Fibroblast of mammary gland (primary cell): ENCODE data around the gene NLRC5.
A peak's percentile ranks its signal among the peaks of the same experiment; 100 is the strongest.
"Not testable (repeated sequence)": the region's sequence is repeated elsewhere in the genome, so short reads cannot be mapped to it uniquely, and the experiment has no call there.

Source experiments
- DNase-seq: peaks from one replicate; pipeline ENCODE4 v3.0.0-alpha.2; 2010; ENCODE audit warnings: low read depth
- H3K4me3 ChIP-seq: 2 replicates; pipeline ENCODE4 v1.5.1; 2011; ENCODE audit warnings: low read depth, mild to moderate bottlenecking, low read length, moderate library complexity; ENCODE audit not compliant: control insufficient read depth
- CTCF ChIP-seq: conservative IDR thresholded peaks from 2 replicates; pipeline ENCODE4 v1.5.1; 2011; ENCODE audit warnings: low read depth, low read length, inconsistent platforms; ENCODE audit not compliant: control insufficient read depth, insufficient read depth

The NLRC5 gene

GRCh38 chr16:57098188-57098841, 109.0 kb downstream of the NLRC5 start:
- H3K4me3 ChIP-seq, result no peak overlapping the region
- no peak for TF ChIP-seq CTCF
- no peak for DNase-seq

- not testable (repeated sequence) for H3K4me3 ChIP-seq
- peak; percentile 59 for DNase-seq
Observed at GRCh38 chr16:57099965-57100364, 110.6 kb downstream of the NLRC5 start.

- no peak for DNase-seq
- H3K4me3 ChIP-seq, result no peak overlapping the region
- no peak for TF ChIP-seq CTCF
Observed at GRCh38 chr16:57100445-57100844, 111.1 kb downstream of the NLRC5 start.

- no peak for DNase-seq
- TF ChIP-seq CTCF, result no peak
- no peak overlapping the region for H3K4me3 ChIP-seq
Observed at GRCh38 chr16:57102888-57103851, 113.8 kb downstream of the NLRC5 start.

GRCh38 chr16:57104706-57105105, 115.3 kb downstream of the NLRC5 start:
- TF ChIP-seq CTCF, result no peak
- no peak overlapping the region for H3K4me3 ChIP-seq
- no peak for DNase-seq

GRCh38 chr16:57105184-57105583, 115.8 kb downstream of the NLRC5 start:
- TF ChIP-seq CTCF, result no peak
- H3K4me3 ChIP-seq, result no peak overlapping the region
- no peak for DNase-seq

GRCh38 chr16:57106767-57107166, 117.4 kb downstream of the NLRC5 start:
- peak; percentile 24 for DNase-seq
- no peak overlapping the region for H3K4me3 ChIP-seq
- TF ChIP-seq CTCF, result no peak
